HG03521 (cell line): ENCODE measurements around the gene CD58.
"Not testable (repeated sequence)": the region's sequence is repeated elsewhere in the genome, so short reads cannot be mapped to it uniquely, and the experiment has no call there.

Experiments used
- ATAC-seq: cut with Tn5 transposase; IDR thresholded peaks from one replicate; pipeline ENCODE4 v1.9.1; 2021; ENCODE audit warnings: mild to moderate bottlenecking, moderate library complexity; ENCODE audit not compliant: unreplicated experiment

CD58 gene

DNA sequence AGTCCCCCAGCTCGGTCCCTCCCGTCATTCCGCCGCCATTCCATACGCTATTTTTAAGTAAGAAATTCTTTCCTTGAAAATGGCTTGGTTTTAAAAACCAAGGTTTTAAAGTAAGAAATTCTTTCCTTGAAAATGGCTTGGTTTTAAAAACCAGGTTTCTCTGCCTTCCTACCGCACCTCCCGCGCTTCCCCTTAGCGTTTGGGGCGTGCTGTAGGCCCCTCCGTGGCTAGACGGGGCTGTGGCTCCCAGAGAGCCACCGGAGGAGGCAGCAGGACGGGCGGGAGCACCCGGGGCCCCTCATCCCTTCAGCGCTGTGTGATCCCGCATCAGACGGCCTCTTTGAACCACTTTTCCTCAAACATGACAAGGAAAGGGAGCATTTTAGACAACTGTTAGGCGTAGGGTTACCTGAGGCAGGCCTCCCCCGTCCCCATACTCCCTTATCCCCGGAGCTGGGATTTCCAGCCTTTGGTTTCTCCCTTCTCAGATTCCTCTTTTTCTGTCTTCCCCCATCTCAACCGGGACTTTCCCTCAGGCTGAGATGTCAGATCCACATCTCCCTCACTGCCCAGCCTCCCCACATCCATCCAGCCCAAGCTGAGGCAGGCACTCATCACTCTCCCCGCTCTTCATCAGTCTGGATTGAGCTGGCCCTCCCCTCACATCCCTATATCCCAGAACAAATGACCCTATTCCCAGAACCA, 541 bp upstream of the CD58 start:
- ATAC-seq, result no peak

- ATAC-seq, result no peak
Observed at GRCh38 chr1:116569776-116570357, 959 bp downstream of the CD58 start.

DNA sequence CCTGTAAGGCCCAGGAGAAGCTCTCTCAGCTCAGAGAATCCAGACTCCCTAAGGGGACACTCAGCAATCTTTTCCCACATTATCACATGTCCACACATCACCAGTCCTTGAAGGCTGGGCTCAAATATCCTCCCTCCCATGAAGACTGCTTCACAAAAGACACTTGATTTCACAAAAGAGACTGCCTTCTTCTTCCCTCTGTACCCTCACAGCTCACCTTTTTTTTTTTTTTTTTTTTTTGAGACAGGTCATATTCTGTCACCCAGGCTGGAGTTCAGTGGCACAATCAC, 1.5 kb downstream of the CD58 start:
- no peak for ATAC-seq

- ATAC-seq, result no peak
Observed at GRCh38 chr1:116568662-116569380, 2.0 kb downstream of the CD58 start.

GRCh38 chr1:116567790-116568661, 2.8 kb downstream of the CD58 start:
- ATAC-seq, result no peak

- ATAC-seq, result no peak
Observed at GRCh38 chr1:116565222-116565621, 5.6 kb downstream of the CD58 start.

DNA sequence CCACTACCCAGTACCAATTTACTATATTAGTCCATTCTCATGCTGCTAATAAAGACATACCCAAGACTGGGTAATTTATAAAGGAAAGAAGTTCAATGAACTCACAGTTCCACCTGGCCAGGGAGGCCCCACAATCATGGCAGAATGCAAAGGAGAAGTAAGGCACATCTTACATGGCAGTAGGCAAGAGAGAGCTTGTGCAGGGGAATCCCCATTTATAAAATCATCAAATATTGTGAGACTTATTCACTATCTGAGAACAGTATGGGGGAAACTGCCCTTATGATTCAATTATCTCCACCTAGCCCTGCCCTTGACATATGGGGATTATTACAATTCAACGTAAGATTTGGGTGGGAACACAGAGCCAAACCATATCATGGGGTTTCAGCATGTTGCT, 6.4 kb downstream of the CD58 start:
- no peak for ATAC-seq

GRCh38 chr1:116562465-116562864, 8.4 kb downstream of the CD58 start:
- ATAC-seq, result not testable (repeated sequence)

DNA sequence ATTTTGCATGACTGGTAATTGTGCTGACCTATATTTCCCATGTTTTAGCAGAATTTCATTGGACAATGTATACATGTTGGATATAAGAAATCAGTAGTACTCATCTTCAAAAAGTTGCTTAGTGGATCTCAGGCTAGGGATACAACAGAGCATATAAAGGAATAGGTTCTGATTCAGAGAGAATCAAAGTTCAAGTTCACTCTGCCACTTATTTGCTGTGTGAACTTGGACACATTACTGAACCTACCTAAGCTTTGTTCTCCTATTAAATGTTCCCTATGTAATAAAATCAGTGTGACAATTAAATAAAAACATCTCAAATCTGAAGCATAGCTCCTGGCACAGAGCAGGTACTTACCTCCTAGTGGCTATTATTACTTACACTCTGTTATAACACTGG, 9.3 kb downstream of the CD58 start:
- no peak for ATAC-seq

DNA sequence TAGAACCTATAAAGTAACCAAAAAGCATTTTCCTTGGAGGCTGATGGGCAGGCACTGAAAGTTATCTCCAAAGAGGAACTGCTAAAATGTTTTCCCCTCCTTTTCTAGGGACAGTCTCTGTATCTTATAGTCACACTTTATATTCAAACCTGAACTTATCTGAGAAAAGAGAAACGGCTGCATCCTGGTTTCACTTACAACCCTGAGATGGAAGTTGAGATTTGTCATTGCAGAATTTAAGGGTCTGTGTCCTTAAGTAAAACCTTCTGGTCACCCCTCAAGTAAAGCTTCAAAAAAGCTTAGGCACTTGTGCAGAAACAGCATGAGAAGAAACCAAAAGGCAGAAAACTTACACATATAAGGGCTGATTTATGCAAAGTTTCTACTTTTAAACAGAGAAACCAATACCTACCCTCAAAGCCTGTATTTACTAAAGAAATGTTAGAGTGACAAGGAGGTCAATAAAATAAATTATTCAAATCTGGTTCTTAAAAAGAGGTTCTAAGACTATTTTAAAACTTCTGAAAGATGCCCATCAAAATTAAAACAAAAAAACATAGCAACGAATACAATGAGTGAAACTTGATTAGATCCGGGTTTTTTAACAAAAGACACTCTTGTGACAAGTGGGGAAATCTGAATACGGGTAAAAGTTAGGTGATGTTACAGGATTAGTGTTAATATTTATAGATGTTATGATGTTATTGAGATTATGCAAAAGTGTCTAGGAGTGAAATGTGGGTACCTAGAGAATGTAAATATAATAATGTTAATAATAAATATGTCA, 9.9 kb downstream of the CD58 start:
- no peak for ATAC-seq

DNA sequence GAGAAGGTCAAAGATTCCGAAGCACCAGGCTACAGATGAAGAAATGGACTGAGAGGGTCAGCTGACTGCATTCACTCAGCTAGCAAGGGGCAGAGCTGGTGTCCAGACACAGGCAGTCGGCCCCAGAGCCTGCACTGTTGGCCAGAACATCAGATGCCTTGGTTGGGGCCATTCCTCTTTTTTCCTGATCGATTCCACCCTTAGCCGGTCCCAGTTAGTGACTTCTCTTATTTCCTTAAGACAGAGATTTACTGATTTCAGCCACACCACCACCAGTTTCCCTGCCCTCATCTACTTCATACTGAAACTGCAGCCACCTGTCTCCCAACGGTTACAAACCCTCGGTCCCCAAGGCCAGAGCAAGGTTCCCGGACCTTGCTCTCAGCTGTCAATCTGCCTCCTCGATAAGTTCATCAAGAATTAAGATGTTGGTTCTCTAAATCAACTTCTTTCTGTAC, 11.5 kb downstream of the CD58 start:
- peak; percentile 36 for ATAC-seq

DNA sequence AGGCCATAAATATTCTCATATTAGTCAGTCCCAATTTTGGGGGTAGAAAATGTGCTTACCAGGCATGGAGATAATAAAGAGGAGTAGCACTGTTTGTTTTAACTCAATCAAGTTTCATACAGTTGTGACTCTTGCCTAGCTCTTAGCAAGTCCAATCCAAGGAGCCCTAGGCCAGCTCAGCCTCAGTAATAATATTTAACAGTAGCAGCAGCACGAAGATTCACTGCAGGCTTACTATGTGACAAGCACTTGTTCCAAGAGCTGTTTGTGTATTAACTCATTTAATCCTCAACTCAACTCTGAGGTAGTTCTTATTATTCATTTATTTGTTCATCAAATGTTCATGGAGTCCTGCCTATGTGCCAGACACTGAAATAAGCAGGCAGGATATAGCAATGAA, 12.3 kb downstream of the CD58 start:
- no peak for ATAC-seq

- ATAC-seq, result no peak
Observed at GRCh38 chr1:116558140-116558549, 12.7 kb downstream of the CD58 start.

- no peak for ATAC-seq
Observed at GRCh38 chr1:116557323-116557878, 13.4 kb downstream of the CD58 start.

GRCh38 chr1:116556289-116557006, 14.4 kb downstream of the CD58 start:
- peak; percentile 55 for ATAC-seq

GRCh38 chr1:116554924-116555323, 15.9 kb downstream of the CD58 start:
- ATAC-seq, result no peak

GRCh38 chr1:116553386-116554115, 17.3 kb downstream of the CD58 start:
- no peak for ATAC-seq

DNA sequence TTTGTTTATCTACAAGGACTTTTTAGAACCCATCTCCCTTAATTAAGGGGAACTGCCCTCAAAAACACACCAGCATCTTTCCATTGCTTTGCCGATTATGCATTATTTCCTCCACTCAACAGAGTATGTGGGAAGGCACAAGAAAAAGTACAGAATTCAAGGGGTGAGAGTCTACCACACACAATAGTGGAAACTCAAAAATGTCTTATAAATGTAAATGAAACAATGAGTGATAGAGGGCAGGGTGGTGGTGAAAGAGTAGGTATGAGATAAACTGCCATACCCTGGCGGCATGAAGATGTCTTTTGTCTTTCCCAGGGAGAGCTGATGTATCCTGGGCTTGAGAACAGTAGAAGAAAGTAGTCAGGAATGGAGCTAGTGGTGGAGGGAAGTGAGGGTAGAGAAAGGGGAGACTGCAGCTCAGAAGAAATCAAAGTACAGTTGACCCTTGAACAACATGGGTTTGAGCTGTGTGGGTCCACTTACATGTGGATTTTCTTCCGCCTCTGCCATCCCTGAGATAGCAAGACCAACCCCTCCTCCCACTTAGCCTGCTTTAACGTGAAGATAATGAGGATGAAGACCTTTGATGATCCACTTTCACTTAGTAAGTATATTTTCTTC, 24.4 kb downstream of the CD58 start:
- no peak for ATAC-seq

- ATAC-seq, result no peak
Observed at GRCh38 chr1:116545359-116545705, 25.5 kb downstream of the CD58 start.
